Transverse colon (tissue), 3 donors: ENCODE results near the gene MKRN2.

ENCODE experiments used
- CTCF ChIP-seq, 5 experiments: fragments of 200-600 bp in 3 of 5; fragments of 450-650 bp in 2 of 5; sonication (generic) in 3 of 5; IDR thresholded peaks; 1 replicate in 2 of 5; 2 replicates in 3 of 5; pipeline ENCODE4 v1.5.1; 2016 to 2017; ENCODE audit warnings: antibody characterized with exemption in 5 of 5, inconsistent platforms in 3 of 5, mild to moderate bottlenecking in 2 of 5, moderate library complexity in 1 of 5
- EP300 ChIP-seq: sonication (generic); formaldehyde crosslinking; IDR thresholded peaks from one replicate; pipeline ENCODE4 v1.6.1; 2017; ENCODE audit warnings: antibody characterized with exemption, low read depth
- POLR2A ChIP-seq: fragments of 450-650 bp; IDR thresholded peaks from one replicate; pipeline ENCODE4 v1.6.1; 2016; ENCODE audit warnings: antibody characterized with exemption, mild to moderate bottlenecking, moderate library complexity

- no peak for TF ChIP-seq CTCF (IDR thresholded peaks at IDR 0.05)
- TF ChIP-seq EP300: no peak
- TF ChIP-seq POLR2A: no peak
Measured at GRCh38 chr3:12509466-12509865, 47.4 kb upstream of the MKRN2 start.
